Measurements from ENCODE around the gene ADAP2.
"Not testable (repeated sequence)": the region's sequence is repeated elsewhere in the genome, so short reads cannot be mapped to it uniquely, and the experiment has no call there.

Gene ADAP2, protein sequence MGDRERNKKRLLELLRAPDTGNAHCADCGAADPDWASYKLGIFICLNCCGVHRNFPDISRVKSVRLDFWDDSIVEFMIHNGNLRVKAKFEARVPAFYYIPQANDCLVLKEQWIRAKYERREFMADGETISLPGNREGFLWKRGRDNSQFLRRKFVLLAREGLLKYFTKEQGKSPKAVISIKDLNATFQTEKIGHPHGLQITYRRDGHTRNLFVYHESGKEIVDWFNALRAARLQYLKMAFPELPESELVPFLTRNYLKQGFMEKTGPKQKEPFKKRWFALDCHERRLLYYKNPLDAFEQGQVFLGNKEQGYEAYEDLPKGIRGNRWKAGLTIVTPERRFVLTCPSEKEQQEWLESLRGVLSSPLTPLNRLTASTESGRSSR

GRCh38 chr17:30921544-30922196, at the start of gene ADAP2:
Gene ADAP2 (plus strand): TSS chr17:30921945. CDS start chr17:30922015, 70 bp downstream.
- no peak for DNase-seq (ENCODE audit: low read depth in 2 of 2)

- DNase-seq (ENCODE audit: low read depth in 2 of 2), result no peak
These were observed 35.6 kb upstream of the ADAP2 start for GRCh38 chr17:30886187-30886586.

DNA sequence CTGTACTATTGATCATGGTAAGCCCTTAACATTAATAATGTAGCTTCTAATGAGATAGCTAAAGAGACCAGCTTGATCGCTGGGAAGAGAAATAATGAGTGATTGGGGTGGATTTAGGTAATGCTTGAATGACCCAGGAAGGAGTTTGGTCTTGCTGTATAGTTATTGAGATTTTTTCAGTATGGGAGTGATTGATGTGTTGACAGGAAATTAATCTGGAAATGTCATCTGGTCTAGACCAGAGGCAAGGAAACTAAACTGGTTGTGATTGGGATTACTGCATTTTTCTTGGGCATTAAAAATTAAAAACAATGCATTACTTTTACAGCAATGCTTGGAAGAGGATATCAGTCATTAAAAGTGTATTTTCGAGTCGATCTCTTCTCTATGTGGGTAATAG, 27.5 kb upstream of the ADAP2 start:
- DNase-seq (ENCODE audit: low read depth in 2 of 2), result no peak

DNA sequence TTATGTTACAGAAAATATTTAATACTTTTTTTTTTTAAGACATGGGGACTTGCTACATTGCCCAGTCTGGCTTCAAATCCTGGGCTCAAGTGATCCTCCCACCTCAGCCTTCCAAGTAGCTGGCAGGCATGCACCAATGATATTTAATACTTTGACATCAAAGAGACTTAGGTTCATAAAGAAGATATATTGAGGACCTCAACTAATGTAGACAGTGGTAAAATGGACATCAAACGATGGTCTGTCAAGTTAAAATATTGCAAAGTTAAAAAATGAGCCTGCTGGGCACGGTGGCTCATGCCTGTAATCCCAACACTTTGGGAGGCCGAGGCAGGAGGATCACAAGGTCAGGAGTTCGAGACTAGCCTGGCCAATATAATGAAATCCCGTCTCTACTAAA, 24.4 kb upstream of the ADAP2 start:
- no peak for DNase-seq (ENCODE audit: low read depth in 2 of 2)

- DNase-seq (ENCODE audit: low read depth in 2 of 2), result no peak
These were observed 16.0 kb upstream of the ADAP2 start for GRCh38 chr17:30905742-30906100.

- DNase-seq (ENCODE audit: low read depth in 2 of 2), result peak; percentile 84 to 86
These were observed 15.4 kb upstream of the ADAP2 start, which contains the start of gene TEFM for GRCh38 chr17:30906101-30906911. Gene TEFM (minus strand): TSS chr17:30906238. CDS start chr17:30906198, 40 bp downstream.

- no peak for DNase-seq (ENCODE audit: low read depth in 2 of 2)
These were observed 12.9 kb upstream of the ADAP2 start for GRCh38 chr17:30908717-30909420.

GRCh38 chr17:30910151-30910550, 11.6 kb upstream of the ADAP2 start:
- not testable (repeated sequence) for DNase-seq (ENCODE audit: low read depth in 2 of 2)

DNA sequence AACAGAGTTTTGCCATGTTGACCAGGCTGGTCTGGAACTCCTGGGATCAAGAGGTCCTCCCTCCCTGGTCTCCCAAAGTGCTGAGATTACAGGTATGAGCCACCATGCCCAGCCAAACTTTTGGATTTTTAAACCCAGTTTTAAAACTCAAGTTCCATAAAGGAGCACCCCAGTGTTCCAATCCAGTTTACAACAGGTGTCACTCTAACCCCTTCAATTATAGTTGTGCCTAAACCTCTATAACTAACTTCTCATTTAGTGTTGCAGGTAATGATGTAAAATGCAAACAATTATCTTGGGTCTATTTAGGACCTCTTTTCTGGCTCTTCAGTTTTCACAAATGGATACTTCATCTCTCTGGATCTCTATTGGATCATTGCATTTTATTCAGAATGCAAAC, 7.8 kb upstream of the ADAP2 start:
- no peak for DNase-seq (ENCODE audit: low read depth in 2 of 2)

DNA sequence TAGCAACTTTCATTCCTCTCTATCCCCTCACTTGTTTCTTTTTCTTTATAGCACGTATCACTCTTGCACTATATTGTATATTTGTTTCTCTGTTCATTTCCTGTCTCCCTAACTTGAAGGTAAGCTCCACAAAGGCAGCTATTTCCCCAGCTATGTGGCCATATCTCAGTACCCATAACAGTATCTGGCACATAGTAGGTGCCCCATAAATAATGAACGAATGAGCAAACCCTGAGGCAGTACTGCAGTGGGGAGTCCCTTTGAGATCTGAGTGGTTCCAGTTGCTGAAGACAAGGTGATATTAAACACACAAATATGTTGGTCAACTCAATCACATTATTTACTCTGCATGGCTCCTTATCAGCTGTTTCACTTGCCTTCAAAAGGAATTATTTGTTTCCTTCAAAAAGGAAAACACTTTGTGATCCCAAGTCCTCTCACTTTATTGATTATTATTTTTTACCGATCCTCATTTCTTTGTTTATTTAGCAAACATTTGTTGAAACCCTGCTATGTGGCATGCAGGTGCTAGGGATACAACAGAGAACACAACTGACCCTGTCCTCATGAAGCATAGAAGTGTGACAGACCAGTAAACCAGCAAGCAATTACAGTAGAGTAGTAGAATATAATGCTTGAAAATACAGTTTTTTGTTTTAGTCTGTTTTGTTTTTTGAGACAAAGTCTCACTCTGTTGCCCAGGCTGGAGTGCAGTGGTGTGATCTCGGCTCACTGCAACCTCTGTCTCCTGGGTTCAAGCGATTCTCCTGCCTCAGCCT, 5.7 kb upstream of the ADAP2 start:
- DNase-seq (ENCODE audit: low read depth in 2 of 2), result no peak

DNA sequence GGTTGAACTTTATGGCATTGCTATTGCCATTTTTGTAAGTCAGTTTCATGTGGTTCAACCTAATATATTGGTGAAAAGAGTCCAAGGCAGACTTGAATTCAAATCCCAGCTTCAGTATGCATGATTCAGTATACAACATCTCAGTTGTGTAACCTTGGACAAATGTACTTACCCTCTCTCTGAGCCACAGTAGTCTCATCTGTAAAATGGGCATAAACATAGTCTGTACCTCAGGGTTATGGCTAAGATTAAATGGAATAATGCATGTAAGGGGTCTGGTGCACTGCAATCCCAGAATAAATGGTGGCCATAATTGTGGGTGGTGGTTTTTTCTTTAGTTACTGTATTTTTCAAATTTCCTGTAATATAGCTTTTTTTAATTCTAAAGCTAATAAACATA, 4.7 kb upstream of the ADAP2 start:
- DNase-seq (ENCODE audit: low read depth in 2 of 2), result no peak

DNA sequence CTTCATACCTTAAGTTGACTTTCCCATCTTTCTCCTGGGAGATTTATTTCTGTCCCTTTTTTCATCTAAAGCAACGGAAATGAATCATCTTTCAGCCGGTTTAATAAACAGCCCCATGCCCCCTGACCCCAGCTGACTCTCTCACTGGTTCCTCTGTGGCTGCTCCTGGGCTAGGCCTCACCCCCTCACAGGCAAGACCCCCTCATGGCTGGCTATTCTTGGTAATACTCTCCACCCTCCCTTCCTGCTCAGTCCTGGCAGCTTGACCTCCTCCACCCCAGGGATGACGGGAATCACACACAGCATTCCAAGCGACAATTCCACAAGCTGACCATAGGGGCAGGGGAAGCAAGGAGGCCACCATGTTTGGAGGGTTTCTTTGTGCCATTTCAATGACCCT, 1.5 kb upstream of the ADAP2 start:
- DNase-seq (ENCODE audit: low read depth in 2 of 2), result no peak

GRCh38 chr17:30920683-30921543, 832 bp upstream of the ADAP2 start:
- DNase-seq (ENCODE audit: low read depth in 2 of 2), result no peak

DNA sequence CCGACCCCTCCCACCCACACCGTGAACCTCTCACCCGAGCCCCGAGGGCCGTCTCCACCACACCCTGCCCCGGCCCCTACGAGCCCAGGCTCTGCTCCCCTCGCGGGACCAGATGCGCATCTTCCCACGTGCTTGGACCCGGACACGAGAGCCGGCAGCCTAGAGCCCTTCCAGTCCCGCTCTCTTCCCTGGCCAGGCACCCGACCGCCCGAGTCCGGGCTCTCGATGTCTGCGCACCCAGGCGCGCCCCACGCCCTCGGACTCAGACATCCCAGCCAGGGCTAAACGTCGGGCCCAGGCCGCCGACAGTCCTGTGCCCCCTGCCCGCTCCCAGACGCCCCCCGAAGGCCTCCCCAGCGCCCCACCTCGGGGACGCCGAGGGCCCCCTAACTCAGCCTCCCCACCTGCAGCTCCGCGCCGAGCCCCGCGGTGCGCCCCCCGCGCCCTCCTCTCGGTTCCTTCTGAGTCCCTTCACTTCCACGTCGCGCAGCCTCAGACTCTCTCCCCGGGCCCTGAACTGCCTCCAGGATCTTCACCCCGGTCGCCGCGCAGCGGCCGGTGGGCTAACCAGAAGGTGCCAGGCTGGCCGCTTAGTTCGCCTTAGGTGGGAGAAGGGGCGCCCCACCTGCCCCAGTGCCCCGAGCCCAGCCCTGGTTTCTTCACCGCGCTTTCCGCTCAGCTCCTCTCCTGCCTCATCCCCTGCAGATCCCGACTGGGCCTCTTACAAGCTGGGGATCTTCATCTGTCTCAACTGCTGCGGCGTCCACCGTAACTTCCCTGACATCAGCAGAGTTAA, 688 bp downstream of the ADAP2 start:
- DNase-seq (ENCODE audit: low read depth in 2 of 2), result no peak

- no peak for DNase-seq (ENCODE audit: low read depth in 2 of 2)
These were observed 2.6 kb downstream of the ADAP2 start for GRCh38 chr17:30924341-30924740.

GRCh38 chr17:30926516-30926915, 4.8 kb downstream of the ADAP2 start:
- no peak for DNase-seq (ENCODE audit: low read depth in 2 of 2)

GRCh38 chr17:30927756-30928155, 6.0 kb downstream of the ADAP2 start:
- no peak for DNase-seq (ENCODE audit: low read depth in 2 of 2)

- no peak for DNase-seq (ENCODE audit: low read depth in 2 of 2)
These were observed 6.8 kb downstream of the ADAP2 start for GRCh38 chr17:30928584-30928983.

GRCh38 chr17:30929081-30929633, 7.4 kb downstream of the ADAP2 start:
- DNase-seq (ENCODE audit: low read depth in 2 of 2), result no peak
